Uterus (tissue), 2 donors: ENCODE measurements around the gene CDCA3.

Experiments used
- CTCF ChIP-seq, 4 experiments: fragments of 200-600 bp in 2 of 4; fragments of 450-650 bp in 2 of 4; sonication (generic) in 2 of 4; IDR thresholded peaks; one replicate each; pipeline ENCODE4 v1.5.1; 2016 to 2019; ENCODE audit warnings: antibody characterized with exemption in 4 of 4, mild to moderate bottlenecking in 2 of 4, moderate library complexity in 1 of 4
- POLR2A ChIP-seq, 2 donors: fragments of 450-650 bp; IDR thresholded peaks; one replicate each; pipeline ENCODE4 v1.6.1; 2016; ENCODE audit warnings: antibody characterized with exemption in 2 of 2, mild to moderate bottlenecking in 1 of 2, moderate library complexity in 1 of 2

GRCh38 chr12:6827437-6827911, 23.6 kb downstream of the CDCA3 start:
- TF ChIP-seq CTCF (IDR thresholded peaks at IDR 0.05), result no peak
- TF ChIP-seq POLR2A (IDR thresholded peaks at IDR 0.05), result peak; percentile 21 to 40
